H1 (cell line): ENCODE results near the gene SPEM3. TPM values are rescaled to one million over a fixed set of nuclear protein-coding genes. Genes with fewer than 3 reads are reported as not detected.

Experiments used
- CTCF ChIA-PET: fragments of 300-600 bp; sonication (Branson Sonifier 250); formaldehyde crosslinking; loops from one replicate; lab custom pipeline; 2021; ENCODE audit not compliant: partially characterized antibody; lab: Charles Lee
- POLR2A ChIA-PET: fragments of 300-600 bp; sonication (Branson Sonifier 250); formaldehyde crosslinking; loops from one replicate; lab custom pipeline; 2021; ENCODE audit warnings: inconsistent platforms; ENCODE audit not compliant: partially characterized antibody; lab: Charles Lee
- DNase-seq, 2 experiments: peaks; one replicate each; pipeline versions ENCODE4 v3.0.0 to v3.0.0-alpha.2; 2010 to 2022; ENCODE audit warnings: low spot score in 2 of 2, low read depth in 1 of 2, mixed read lengths in 1 of 2
- FAIRE-seq: peaks from 2 replicates; lab custom pipeline; 2011; peaks lifted over from hg19 to GRCh38; lab: Jason Lieb, UNC
- H2AFZ ChIP-seq: 2 replicates; pipeline ENCODE4 v1.8.1; 2012; ENCODE audit warnings: low read length, inconsistent platforms
- H2AK5ac ChIP-seq: 2 replicates; pipeline ENCODE4 v1.6.1; 2013; ENCODE audit warnings: low read depth, low read length
- H2BK120ac ChIP-seq: replicated peaks from 2 replicates; pipeline ENCODE3; 2013; ENCODE audit warnings: low read depth, low read length, inconsistent platforms
- H2BK12ac ChIP-seq: 2 replicates; pipeline ENCODE4 v1.6.1; 2013; ENCODE audit warnings: low read depth, low read length
- H2BK15ac ChIP-seq: 2 replicates; pipeline ENCODE4 v1.6.1; 2013; ENCODE audit warnings: low read length
- H2BK20ac ChIP-seq: 2 replicates; pipeline ENCODE4 v1.6.1; 2013; ENCODE audit warnings: low read length
- H2BK5ac ChIP-seq: 2 replicates; pipeline ENCODE4 v1.6.1; 2013; ENCODE audit warnings: low read depth, low read length
- H3K14ac ChIP-seq: 2 replicates; pipeline ENCODE4 v1.6.1; 2013; ENCODE audit warnings: inconsistent platforms; ENCODE audit not compliant: insufficient read length
- H3K18ac ChIP-seq: 2 replicates; pipeline ENCODE4 v1.6.1; 2013; ENCODE audit warnings: low read length; ENCODE audit errors: extremely low read depth
- H3K23ac ChIP-seq: 2 replicates; pipeline ENCODE4 v1.6.1; 2013; ENCODE audit warnings: inconsistent platforms; ENCODE audit not compliant: insufficient read length
- H3K23me2 ChIP-seq: 2 replicates; pipeline ENCODE4 v1.6.1; 2013; ENCODE audit warnings: low read depth, low read length
- H3K27ac ChIP-seq: 2 replicates; pipeline ENCODE4 v1.6.1; 2011; ENCODE audit warnings: low read depth, low read length, inconsistent platforms
- H3K27me3 ChIP-seq, 4 experiments: replicated peaks in 1 of 4; 1 replicate in 1 of 4; 2 replicates in 3 of 4; pipeline versions ENCODE4 v1.6.1 to v1.8.1; 2011 to 2013; ENCODE audit warnings: low read length in 3 of 4, mild to moderate bottlenecking in 3 of 4, inconsistent platforms in 2 of 4, mixed read lengths in 2 of 4, moderate library complexity in 1 of 4; ENCODE audit not compliant: control insufficient read depth in 3 of 4, insufficient read depth in 3 of 4; ENCODE audit errors: extremely low read depth in 1 of 4
- H3K36me3 ChIP-seq, 4 experiments: 2 replicates each; pipeline versions ENCODE4 v1.6.1 to v1.8.1; 2011 to 2013; ENCODE audit warnings: mild to moderate bottlenecking in 4 of 4, low read length in 3 of 4, moderate library complexity in 2 of 4, control low read depth in 1 of 4, inconsistent platforms in 1 of 4; ENCODE audit not compliant: insufficient read depth in 4 of 4, control insufficient read depth in 2 of 4
- H3K4ac ChIP-seq: replicated peaks from 2 replicates; pipeline ENCODE3; 2013; ENCODE audit warnings: low read length, low read depth, mixed read lengths, inconsistent platforms; ENCODE audit not compliant: insufficient read length
- H3K4me1 ChIP-seq, 4 experiments: replicated peaks in 1 of 4; 1 replicate in 1 of 4; 2 replicates in 3 of 4; pipeline versions ENCODE4 v1.6.1 to v1.8.1; 2011 to 2013; ENCODE audit warnings: low read length in 3 of 4, inconsistent platforms in 2 of 4, mixed read lengths in 1 of 4; ENCODE audit not compliant: insufficient read depth in 4 of 4, control insufficient read depth in 3 of 4
- H3K4me2 ChIP-seq, 2 experiments: 2 replicates each; pipeline versions ENCODE4 v1.6.1 to v1.8.1; 2011 to 2013; ENCODE audit warnings: low read depth in 2 of 2, low read length in 2 of 2, control low read depth in 1 of 2, inconsistent platforms in 1 of 2, mild to moderate bottlenecking in 1 of 2; ENCODE audit not compliant: insufficient read depth in 1 of 2
- H3K4me3 ChIP-seq, 4 experiments: fragments of 200-600, 300-600 bp in 1 of 4; sonication (generic), shearing (Covaris generic), sonication (Bioruptor Twin) in 1 of 4; 2 replicates each; pipeline versions ENCODE4 v1.5.1 to v1.8.1; 2011 to 2016; ENCODE audit warnings: low read length in 4 of 4, low read depth in 3 of 4, control low read depth in 2 of 4, inconsistent platforms in 2 of 4, mild to moderate bottlenecking in 2 of 4, mixed read lengths in 1 of 4, moderate library complexity in 1 of 4; ENCODE audit not compliant: insufficient read depth in 2 of 4; ENCODE audit errors: extremely low read depth in 1 of 4
- H3K56ac ChIP-seq: replicated peaks from 2 replicates; pipeline ENCODE3; 2013; ENCODE audit warnings: low read depth, mild to moderate bottlenecking, mixed read lengths, low read length, inconsistent platforms; ENCODE audit not compliant: insufficient read length
- H3K79me1 ChIP-seq: 2 replicates; pipeline ENCODE4 v1.6.1; 2013; ENCODE audit warnings: low read depth, low read length, control low read depth
- H3K79me2 ChIP-seq, 2 experiments: 2 replicates each; pipeline versions ENCODE4 v1.6.1 to v1.8.1; 2012 to 2013; ENCODE audit warnings: low read length in 2 of 2, mild to moderate bottlenecking in 2 of 2, inconsistent platforms in 1 of 2; ENCODE audit not compliant: insufficient read depth in 2 of 2, control insufficient read depth in 1 of 2
- H3K9ac ChIP-seq, 4 experiments: replicated peaks in 1 of 4; 1 replicate in 1 of 4; 2 replicates in 3 of 4; pipeline versions ENCODE4 v1.6.1 to v1.8.1; 2011 to 2013; ENCODE audit warnings: low read depth in 3 of 4, low read length in 3 of 4, control low read depth in 2 of 4, mild to moderate bottlenecking in 2 of 4, moderate library complexity in 2 of 4, inconsistent platforms in 1 of 4; ENCODE audit errors: extremely low read depth in 1 of 4
- H3K9me3 ChIP-seq, 2 experiments: 2 replicates each; pipeline versions ENCODE4 v1.6.1 to v1.8.1; 2012 to 2013; ENCODE audit warnings: mild to moderate bottlenecking in 2 of 2, moderate library complexity in 2 of 2, control low read depth in 1 of 2, inconsistent platforms in 1 of 2, low read depth in 1 of 2, low read length in 1 of 2, mixed read lengths in 1 of 2; ENCODE audit not compliant: insufficient read depth in 2 of 2
- H4K20me1 ChIP-seq, 2 experiments: replicated peaks in 1 of 2; 2 replicates each; pipeline versions ENCODE3 to v1.8.1; 2011 to 2013; ENCODE audit warnings: inconsistent platforms in 2 of 2, low read length in 2 of 2, mild to moderate bottlenecking in 1 of 2; ENCODE audit not compliant: insufficient read depth in 2 of 2, control insufficient read depth in 1 of 2
- H4K5ac ChIP-seq: 2 replicates; pipeline ENCODE4 v1.6.1; 2013; ENCODE audit warnings: low read length, low read depth, mixed read lengths, inconsistent platforms; ENCODE audit not compliant: insufficient read length
- H4K8ac ChIP-seq: 2 replicates; pipeline ENCODE4 v1.8.0; 2013; ENCODE audit warnings: mild to moderate bottlenecking, moderate library complexity, low read length, inconsistent platforms; ENCODE audit not compliant: insufficient read depth; ENCODE audit errors: extremely low read depth
- H4K91ac ChIP-seq: replicated peaks from 2 replicates; pipeline ENCODE3; 2013; ENCODE audit warnings: low read length, mixed read lengths, inconsistent platforms; ENCODE audit not compliant: insufficient read length
- HDAC2 ChIP-seq, 2 experiments: fragments of 300-600 bp in 1 of 2; sonication (generic) in 1 of 2; IDR thresholded peaks; 2 replicates each; pipeline ENCODE4 v1.6.1; 2011 to 2012; ENCODE audit warnings: low read depth in 2 of 2, low read length in 2 of 2, mild to moderate bottlenecking in 2 of 2, moderate library complexity in 2 of 2, borderline replicate concordance in 1 of 2, inconsistent platforms in 1 of 2
- KDM1A ChIP-seq: fragments of 200-600, 300-600 bp; sonication (generic); IDR thresholded peaks from 2 replicates; pipeline ENCODE4 v1.7.1; 2016; ENCODE audit warnings: mild to moderate bottlenecking, low read length, borderline replicate concordance
- KDM5A ChIP-seq: fragments of 200-600 bp; IDR thresholded peaks from 2 replicates; pipeline ENCODE4 v1.7.1; 2012; ENCODE audit warnings: mild to moderate bottlenecking, low read length, inconsistent platforms, mixed read lengths
- SRF ChIP-seq: IDR thresholded peaks from 2 replicates; pipeline ENCODE4 v1.6.1; 2011; ENCODE audit warnings: mild to moderate bottlenecking, low read depth, low read length, moderate library complexity
- TBP ChIP-seq: IDR thresholded peaks from 2 replicates; pipeline ENCODE4 v1.6.1; 2011; ENCODE audit warnings: low read depth, low read length, improper control_type of control experiment
- TCF12 ChIP-seq: IDR thresholded peaks from 2 replicates; pipeline ENCODE4 v1.6.1; 2011; ENCODE audit warnings: low read depth, mild to moderate bottlenecking, low read length
- ZNF274 ChIP-seq: IDR thresholded peaks from 2 replicates; pipeline ENCODE4 v1.7.0; 2012; ENCODE audit warnings: low read length, borderline replicate concordance; ENCODE audit errors: extremely low read depth
- WGBS, 2 experiments: shearing (Covaris generic) in 1 of 2; methylation state at CpG; one replicate each; pipeline versions ENCODE4 v1.1.6 to v1.1.7; 2013 to 2015; ENCODE audit warnings: low lambda C conversion rate in 2 of 2, mixed read lengths in 2 of 2, inconsistent platforms in 1 of 2, low coverage in 1 of 2, missing lambda C conversion rate in 1 of 2; ENCODE audit not compliant: insufficient replicate concordance in 2 of 2, insufficient coverage in 1 of 2, insufficient read length in 1 of 2; ENCODE audit errors: extremely low coverage in 1 of 2, missing lambda C conversion rate in 1 of 2; 5-methylcytosine and 5-hydroxymethylcytosine counted together
- polyA plus RNA-seq, 7 experiments: library from polyadenylated mRNA; depleted of rRNA in 3 of 7; stranded (reverse) in 5 of 7; unstranded in 2 of 7; fragments of >200 nt in 5 of 7; fragments of 200-250 nt in 2 of 7; gene quantifications; 1 replicate in 5 of 7; 2 replicates in 1 of 7; 4 replicates in 1 of 7; pipeline versions ENCODE4 v1.2.1 to v1.2.3, GENCODE V29; 2011 to 2013; ENCODE audit warnings: missing spikeins in 2 of 7, mixed read lengths in 2 of 7
- total RNA-seq: library from RNA; stranded (reverse); fragmentation: NEBNext Ultra II Directional; extraction: Animal tissue kit (Norgen Biotek cat#: 25700); gene quantifications from 2 replicates; pipeline ENCODE4 v1.2.1, GENCODE V29; 2021
- TF ChIP-seq, protein P1 (sequence below): IDR thresholded peaks from 2 replicates; pipeline ENCODE4 v1.6.1; 2011; ENCODE audit warnings: low read length, improper control_type of control experiment

Gene SPEM3
- total and polyA plus RNA-seq, 2 of the 8 experiments (the other 6 are each of a cell fraction or from before 2014, with no cell fraction given): 0.02 TPM; not detected in 1

DNA sequence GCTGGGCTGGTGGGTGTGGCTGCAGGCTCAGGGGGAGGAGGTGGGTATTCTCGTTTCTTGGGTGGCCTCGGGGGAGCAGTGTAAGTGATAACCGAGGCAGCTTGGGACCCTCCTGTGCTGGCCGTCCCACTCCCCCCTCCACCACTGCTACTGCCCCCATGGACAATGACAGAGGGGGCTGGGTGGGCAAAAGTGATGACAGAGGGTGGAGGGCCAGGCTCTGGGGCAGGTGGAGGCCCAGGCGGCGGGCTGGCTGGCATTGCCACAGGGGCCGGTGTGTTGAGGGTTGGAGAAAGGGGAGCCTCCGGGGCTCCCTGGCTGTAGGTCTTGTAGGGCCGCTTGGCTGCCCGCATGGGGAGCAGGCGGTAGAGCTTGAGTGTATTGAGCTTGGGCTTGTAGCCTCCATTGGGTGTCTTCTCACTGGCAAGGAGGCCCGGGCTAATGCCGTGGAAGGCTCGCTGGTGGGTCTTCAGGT, 34.8 kb downstream of the SPEM3 start:
- peaks cover 2 to 9% (median 7%) of the 10 kb centered on the region in 4 experiments for H3K4me1 ChIP-seq
- ChIA-PET CTCF (interaction anchor here (0.7 to 1.5 kb wide), 4 partner anchors 15 to 62 kb away, joined by 3 to 4 read pairs (median 3); no protein-coding TSS in a partner anchor), POLR2A (interaction anchor here (0.9 to 13.8 kb wide), 5 partner anchors 9 to 22 kb away, joined by 3 to 200 read pairs (median 3); partner anchors contain the start of genes POLR2A, SLC35G6 and ZBTB4)
- H3K4ac ChIP-seq: no peak overlapping the region
- no peak overlapping the region for H3K56ac ChIP-seq
- no peak overlapping the region for H4K5ac ChIP-seq
- H2BK20ac ChIP-seq: no peak overlapping the region
- no peaks in the 10 kb centered on the region for H3K79me2 ChIP-seq
- H2BK15ac ChIP-seq: no peak overlapping the region
- H2BK12ac ChIP-seq: no peak overlapping the region
- no peak overlapping the region for H2AFZ ChIP-seq
- H2BK5ac ChIP-seq: no peak overlapping the region
- no peak for DNase-seq
- FAIRE-seq: no peak
- no peak overlapping the region for H4K91ac ChIP-seq
- WGBS, 2 experiments: 92% methylated on average over 14 of the region's 14 CpGs; no CpG with 5 or more reads in 1 of the 2 experiments
- no peaks in the 10 kb centered on the region for H4K20me1 ChIP-seq
- no peak overlapping the region for H2AK5ac ChIP-seq
- peaks cover 2% of the 10 kb centered on the region; the same call in 1 of the 2 replicates for H3K79me1 ChIP-seq
- no peak overlapping the region for H3K23ac ChIP-seq
- no peak overlapping the region for H4K8ac ChIP-seq
- H3K14ac ChIP-seq: no peak overlapping the region
- peaks cover 0 to 3% (median under 1%) of the 10 kb centered on the region in 4 experiments; a peak in 3 of 8 replicates for H3K36me3 ChIP-seq
- H3K23me2 ChIP-seq: no peaks in the 10 kb centered on the region
- H3K9ac ChIP-seq: no peak overlapping the region
- no peak overlapping the region; the same call in 1 of the 2 replicates for H3K18ac ChIP-seq
- no peak overlapping the region for H3K4me3 ChIP-seq
- H2BK120ac ChIP-seq: no peak overlapping the region
- H3K27me3 ChIP-seq: no peaks in the 10 kb centered on the region
- H3K9me3 ChIP-seq: no peaks in the 10 kb centered on the region
- no peak overlapping the region for H3K27ac ChIP-seq
- no peak overlapping the region for H3K4me2 ChIP-seq
- TF ChIP-seq, protein P1, sequence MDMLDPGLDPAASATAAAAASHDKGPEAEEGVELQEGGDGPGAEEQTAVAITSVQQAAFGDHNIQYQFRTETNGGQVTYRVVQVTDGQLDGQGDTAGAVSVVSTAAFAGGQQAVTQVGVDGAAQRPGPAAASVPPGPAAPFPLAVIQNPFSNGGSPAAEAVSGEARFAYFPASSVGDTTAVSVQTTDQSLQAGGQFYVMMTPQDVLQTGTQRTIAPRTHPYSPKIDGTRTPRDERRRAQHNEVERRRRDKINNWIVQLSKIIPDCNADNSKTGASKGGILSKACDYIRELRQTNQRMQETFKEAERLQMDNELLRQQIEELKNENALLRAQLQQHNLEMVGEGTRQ: no peak
- TF ChIP-seq TCF12 (no peak), KDM5A (no peak), SRF (no peak), HDAC2 (IDR thresholded peaks at IDR 0.05; ENCODE audit: borderline replicate concordance in 1 of 2, low read depth in 2 of 2, low read length in 2 of 2) (no peak), TBP (no peak), ZNF274 (no peak), KDM1A (no peak)
